ENCODE results near the gene PSMF1.

PSMF1 gene

GRCh38 chr20:1197801-1198200 is 79.4 kb downstream of the PSMF1 start:
- Histone ChIP-seq H3K4me1 (ENCODE audit: control insufficient read depth, low read depth, low read length) (no peaks in the 10 kb centered on the region), H3K4me3 (ENCODE audit: low read length) (no peak overlapping the region), H3K36me3 (ENCODE audit: control insufficient read depth, low read depth, low read length) (no peaks in the 10 kb centered on the region), H3K9ac (ENCODE audit: low read length) (no peak overlapping the region), H3K27me3 (ENCODE audit: control insufficient read depth, insufficient read depth, low read length) (no peaks in the 10 kb centered on the region), H3K27ac (ENCODE audit: low read length) (no peak overlapping the region), H3K9me3 (ENCODE audit: control insufficient read depth, low read depth, low read length) (no peaks in the 10 kb centered on the region)

DNA sequence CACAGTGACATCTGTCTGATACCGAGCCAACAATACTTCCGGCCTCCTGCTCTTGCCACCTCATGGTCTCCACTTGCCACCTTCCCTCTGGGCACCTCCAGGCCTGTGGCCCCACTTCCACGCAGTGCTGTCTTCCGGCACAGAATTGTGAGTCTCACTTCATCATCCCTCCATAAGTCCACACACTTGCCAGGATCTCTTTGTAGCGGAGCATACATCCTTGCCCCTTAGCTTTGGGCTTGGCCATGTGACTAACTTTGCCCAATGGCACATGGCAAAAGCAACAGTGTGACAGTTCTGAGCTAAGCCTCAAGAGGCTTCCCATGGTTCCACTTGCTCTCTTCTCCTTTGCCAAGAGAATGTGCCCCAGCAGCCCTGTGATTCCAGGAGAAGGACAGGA is 80.3 kb downstream of the PSMF1 start:
- Histone ChIP-seq H3K36me3 (ENCODE audit: control insufficient read depth, low read depth, low read length) (no peaks in the 10 kb centered on the region), H3K4me1 (ENCODE audit: control insufficient read depth, low read depth, low read length) (no peaks in the 10 kb centered on the region), H3K9me3 (ENCODE audit: control insufficient read depth, low read depth, low read length) (no peaks in the 10 kb centered on the region), H3K4me3 (ENCODE audit: low read length) (no peak overlapping the region), H3K9ac (ENCODE audit: low read length) (no peak overlapping the region), H3K27ac (ENCODE audit: low read length) (no peak overlapping the region), H3K27me3 (ENCODE audit: control insufficient read depth, insufficient read depth, low read length) (no peaks in the 10 kb centered on the region)

- Histone ChIP-seq H3K9ac (ENCODE audit: low read length) (no peak overlapping the region), H3K9me3 (ENCODE audit: control insufficient read depth, low read depth, low read length) (no peaks in the 10 kb centered on the region), H3K27ac (ENCODE audit: low read length) (no peak overlapping the region), H3K4me3 (ENCODE audit: low read length) (no peak overlapping the region), H3K4me1 (ENCODE audit: control insufficient read depth, low read depth, low read length) (no peaks in the 10 kb centered on the region), H3K27me3 (ENCODE audit: control insufficient read depth, insufficient read depth, low read length) (no peaks in the 10 kb centered on the region), H3K36me3 (ENCODE audit: control insufficient read depth, low read depth, low read length) (no peaks in the 10 kb centered on the region)
These were observed 80.9 kb downstream of the PSMF1 start for GRCh38 chr20:1199212-1199873.

DNA sequence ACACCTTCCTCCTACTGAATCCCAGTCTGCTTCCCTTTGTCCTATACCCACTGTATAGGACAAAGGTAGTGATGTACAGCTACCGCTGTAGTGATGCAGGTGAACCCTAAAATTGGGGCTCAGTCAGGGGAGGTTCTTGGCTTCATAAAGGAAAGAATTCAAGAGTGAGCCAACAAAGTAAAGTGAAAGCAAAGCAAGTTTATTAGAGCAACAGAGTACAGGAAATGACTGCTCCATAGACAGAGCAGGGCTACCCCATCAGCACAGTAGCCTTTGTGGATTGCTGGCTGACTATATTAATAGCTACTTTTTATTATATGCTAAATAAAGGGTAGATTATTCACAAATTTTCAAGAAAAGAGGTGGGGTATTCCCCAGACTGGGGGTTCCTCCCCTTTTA is 81.6 kb downstream of the PSMF1 start:
- Histone ChIP-seq H3K4me3 (ENCODE audit: low read length) (no peak overlapping the region), H3K4me1 (ENCODE audit: control insufficient read depth, low read depth, low read length) (no peaks in the 10 kb centered on the region), H3K9me3 (ENCODE audit: control insufficient read depth, low read depth, low read length) (no peaks in the 10 kb centered on the region), H3K27ac (ENCODE audit: low read length) (no peak overlapping the region), H3K27me3 (ENCODE audit: control insufficient read depth, insufficient read depth, low read length) (no peaks in the 10 kb centered on the region), H3K36me3 (ENCODE audit: control insufficient read depth, low read depth, low read length) (no peaks in the 10 kb centered on the region), H3K9ac (ENCODE audit: low read length) (no peak overlapping the region)

DNA sequence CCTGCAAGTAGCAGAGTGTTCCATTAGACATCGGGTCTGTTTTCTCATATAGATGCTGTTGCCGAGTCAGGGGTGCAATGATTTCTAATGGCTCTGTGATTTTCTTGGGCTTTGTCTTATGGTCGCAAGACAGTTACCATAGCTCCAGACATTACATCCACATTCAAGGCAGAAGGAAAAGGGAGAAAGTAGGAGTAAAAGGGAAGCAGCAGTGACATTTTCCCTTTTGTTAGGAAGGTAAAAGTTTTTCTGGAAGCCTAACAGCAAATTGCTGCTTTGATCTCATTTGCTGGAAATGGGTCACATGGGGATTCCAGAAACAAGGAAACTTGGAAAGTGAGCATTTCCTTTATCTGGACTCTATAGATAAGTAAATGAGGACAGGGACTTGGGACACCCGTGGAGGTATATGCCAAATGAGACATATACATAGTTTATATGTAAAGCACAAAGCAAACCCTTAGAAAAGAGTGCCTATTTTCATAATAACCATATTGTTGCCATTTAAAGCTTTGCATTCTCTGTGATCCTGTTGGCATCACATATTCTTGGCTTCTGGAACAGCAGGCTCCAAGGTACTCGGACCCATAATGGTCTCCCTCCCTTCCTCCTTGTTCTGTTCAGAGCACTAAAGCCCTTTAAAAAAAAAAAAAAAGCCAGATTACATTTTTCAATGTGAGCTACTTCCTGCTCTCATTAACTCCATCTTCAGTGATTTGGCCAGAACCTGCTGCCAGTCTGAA is 84.5 kb downstream of the PSMF1 start, which contains the start of gene C20orf202:
Gene C20orf202 (plus strand): TSS at position 693 of the 743 bp plus-strand sequence. CDS start 132 bp downstream, outside the sequence.
- Histone ChIP-seq H3K9ac (ENCODE audit: low read length) (no peak within 1 kb of the TSS), H3K4me3 (ENCODE audit: low read length) (no peak within 1 kb of the TSS), H3K36me3 (ENCODE audit: control insufficient read depth, low read depth, low read length) (no peaks in the 10 kb centered on the region), H3K27ac (ENCODE audit: low read length) (no peak within 1 kb of the TSS), H3K27me3 (ENCODE audit: control insufficient read depth, insufficient read depth, low read length) (no peaks in the 10 kb centered on the region), H3K9me3 (ENCODE audit: control insufficient read depth, low read depth, low read length) (no peaks in the 10 kb centered on the region), H3K4me1 (ENCODE audit: control insufficient read depth, low read depth, low read length) (no peaks in the 10 kb centered on the region)

- no peaks in the 10 kb centered on the region for H3K36me3 ChIP-seq (ENCODE audit: control insufficient read depth, low read depth, low read length)
- H3K4me1 ChIP-seq (ENCODE audit: control insufficient read depth, low read depth, low read length) = no peaks in the 10 kb centered on the region
- H3K27me3 ChIP-seq (ENCODE audit: control insufficient read depth, insufficient read depth, low read length) = no peaks in the 10 kb centered on the region
These were observed 85.2 kb downstream of the PSMF1 start for GRCh38 chr20:1203630-1204029.

DNA sequence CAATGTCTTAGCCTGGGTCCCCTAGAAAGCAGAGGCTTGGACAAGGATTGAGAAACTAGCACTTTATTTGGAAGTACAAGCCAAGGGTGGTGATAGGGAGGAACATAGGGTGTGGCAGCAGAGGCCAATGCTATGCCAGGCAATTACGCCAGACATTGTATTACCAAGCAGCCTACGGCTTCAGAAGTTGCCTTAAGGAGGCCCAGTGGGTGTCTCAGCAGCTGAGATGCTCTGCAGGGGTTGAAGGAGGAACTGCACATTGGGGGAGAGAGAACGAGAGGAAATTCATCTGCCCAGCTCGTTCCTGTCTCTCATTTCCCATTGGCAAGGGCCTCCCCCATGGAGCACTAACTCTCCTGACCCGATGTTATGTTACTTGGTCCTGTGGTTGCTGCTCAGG is 85.7 kb downstream of the PSMF1 start:
- no peaks in the 10 kb centered on the region for H3K36me3 ChIP-seq (ENCODE audit: control insufficient read depth, low read depth, low read length)
- H3K4me1 ChIP-seq (ENCODE audit: control insufficient read depth, low read depth, low read length) = no peaks in the 10 kb centered on the region
- no peak overlapping the region for H3K9ac ChIP-seq (ENCODE audit: low read length)
- no peak overlapping the region for H3K27ac ChIP-seq (ENCODE audit: low read length)
- H3K4me3 ChIP-seq (ENCODE audit: low read length) = no peak overlapping the region
- no peaks in the 10 kb centered on the region for H3K27me3 ChIP-seq (ENCODE audit: control insufficient read depth, insufficient read depth, low read length)
- H3K9me3 ChIP-seq (ENCODE audit: control insufficient read depth, low read depth, low read length) = no peaks in the 10 kb centered on the region

More at GRCh38 chr20:1203630-1204029, 85.2 kb downstream of the PSMF1 start:
- Histone ChIP-seq H3K4me3 (ENCODE audit: low read length) (no peak overlapping the region), H3K9me3 (ENCODE audit: control insufficient read depth, low read depth, low read length) (no peaks in the 10 kb centered on the region), H3K27ac (ENCODE audit: low read length) (no peak overlapping the region), H3K9ac (ENCODE audit: low read length) (no peak overlapping the region)

DNA sequence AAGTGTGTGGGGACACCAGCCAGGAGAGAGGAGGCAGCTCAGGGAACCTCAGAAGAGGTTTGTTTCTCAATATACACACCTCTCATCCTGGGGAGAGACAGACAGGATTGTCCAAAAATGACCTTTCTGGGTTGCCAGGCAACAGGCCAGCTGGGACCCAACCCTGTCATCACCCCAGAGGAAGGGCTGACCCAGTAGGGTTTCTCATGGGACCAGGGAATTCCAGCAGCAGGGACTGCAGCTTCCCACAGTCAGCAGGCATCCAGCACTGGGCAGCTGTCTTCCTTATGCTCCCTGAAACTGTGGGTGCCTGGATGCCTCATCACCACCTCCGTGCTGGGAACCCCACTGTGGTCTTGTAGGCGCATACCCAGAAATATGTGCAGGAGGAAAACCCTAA is 86.2 kb downstream of the PSMF1 start:
- Histone ChIP-seq H3K27ac (ENCODE audit: low read length) (no peak overlapping the region), H3K27me3 (ENCODE audit: control insufficient read depth, insufficient read depth, low read length) (no peaks in the 10 kb centered on the region), H3K36me3 (ENCODE audit: control insufficient read depth, low read depth, low read length) (no peaks in the 10 kb centered on the region), H3K4me1 (ENCODE audit: control insufficient read depth, low read depth, low read length) (no peaks in the 10 kb centered on the region), H3K9me3 (ENCODE audit: control insufficient read depth, low read depth, low read length) (no peaks in the 10 kb centered on the region), H3K9ac (ENCODE audit: low read length) (no peak overlapping the region), H3K4me3 (ENCODE audit: low read length) (no peak overlapping the region)

- H3K9me3 ChIP-seq (ENCODE audit: control insufficient read depth, low read depth, low read length) = no peaks in the 10 kb centered on the region
- H3K36me3 ChIP-seq (ENCODE audit: control insufficient read depth, low read depth, low read length) = no peaks in the 10 kb centered on the region
- H3K27me3 ChIP-seq (ENCODE audit: control insufficient read depth, insufficient read depth, low read length) = no peaks in the 10 kb centered on the region
- no peak overlapping the region for H3K4me3 ChIP-seq (ENCODE audit: low read length)
- no peak overlapping the region for H3K9ac ChIP-seq (ENCODE audit: low read length)
- H3K4me1 ChIP-seq (ENCODE audit: control insufficient read depth, low read depth, low read length) = no peaks in the 10 kb centered on the region
- H3K27ac ChIP-seq (ENCODE audit: low read length) = no peak overlapping the region
These were observed 87.4 kb downstream of the PSMF1 start for GRCh38 chr20:1205802-1206201.

- Histone ChIP-seq H3K9me3 (ENCODE audit: control insufficient read depth, low read depth, low read length) (no peaks in the 10 kb centered on the region), H3K27me3 (ENCODE audit: control insufficient read depth, insufficient read depth, low read length) (no peaks in the 10 kb centered on the region), H3K4me3 (ENCODE audit: low read length) (no peak overlapping the region), H3K27ac (ENCODE audit: low read length) (no peak overlapping the region), H3K4me1 (ENCODE audit: control insufficient read depth, low read depth, low read length) (no peaks in the 10 kb centered on the region), H3K9ac (ENCODE audit: low read length) (no peak overlapping the region), H3K36me3 (ENCODE audit: control insufficient read depth, low read depth, low read length) (no peaks in the 10 kb centered on the region)
These were observed 88.2 kb downstream of the PSMF1 start for GRCh38 chr20:1206366-1207148.

DNA sequence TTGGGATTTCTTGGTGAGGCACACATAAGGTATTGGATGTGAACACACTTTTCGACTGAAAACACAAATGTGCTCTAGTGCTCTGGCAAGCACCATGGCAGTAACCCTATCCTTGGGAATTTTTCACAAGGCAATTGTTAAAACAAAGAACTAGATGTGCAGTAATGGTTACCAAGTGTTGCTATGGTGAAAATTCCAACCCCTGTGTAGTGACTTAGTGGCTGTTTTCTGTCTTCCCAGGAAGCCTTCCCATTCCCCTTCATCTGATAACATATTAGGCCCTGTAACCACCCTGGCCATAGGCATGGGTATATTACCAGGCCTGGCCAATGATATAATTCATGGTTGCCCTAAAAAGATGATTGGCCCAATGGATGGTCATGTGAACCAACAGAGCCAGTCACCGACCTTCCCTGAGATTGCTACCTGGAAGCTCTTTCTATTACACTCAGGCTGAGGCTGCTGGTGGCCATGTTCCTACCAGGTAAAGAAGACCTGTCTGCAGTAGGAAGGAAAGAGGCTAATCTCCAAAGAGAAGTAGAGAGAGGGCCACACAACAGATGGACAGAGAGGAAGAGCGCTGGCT is 89.0 kb downstream of the PSMF1 start:
- no peak overlapping the region for H3K9ac ChIP-seq (ENCODE audit: low read length)
- H3K4me3 ChIP-seq (ENCODE audit: low read length) = no peak overlapping the region
- peaks cover 2% of the 10 kb centered on the region for H3K4me1 ChIP-seq (ENCODE audit: control insufficient read depth, low read depth, low read length)
- H3K36me3 ChIP-seq (ENCODE audit: control insufficient read depth, low read depth, low read length) = no peaks in the 10 kb centered on the region
- no peaks in the 10 kb centered on the region for H3K9me3 ChIP-seq (ENCODE audit: control insufficient read depth, low read depth, low read length)
- H3K27me3 ChIP-seq (ENCODE audit: control insufficient read depth, insufficient read depth, low read length) = peaks cover 2% of the 10 kb centered on the region
- H3K27ac ChIP-seq (ENCODE audit: low read length) = no peak overlapping the region

Data from iPS-18a (cell line).